C4-2B (cell line): ENCODE measurements around the gene TMEM59L.
A peak's percentile ranks its signal among the peaks of the same experiment; 100 is the strongest.

Experiments
- H3K27ac ChIP-seq: fragments of 450-650 bp; 2 replicates; pipeline ENCODE4 v1.5.1; 2017
- CTCF ChIP-seq: fragments of 450-650 bp; conservative IDR thresholded peaks from 2 replicates; pipeline ENCODE4 v1.5.1; 2017; ENCODE audit warnings: mild to moderate bottlenecking
- ZFX ChIP-seq: fragments of 450-650 bp; IDR thresholded peaks from 2 replicates; pipeline ENCODE4 v1.6.1; 2017

Gene TMEM59L

DNA sequence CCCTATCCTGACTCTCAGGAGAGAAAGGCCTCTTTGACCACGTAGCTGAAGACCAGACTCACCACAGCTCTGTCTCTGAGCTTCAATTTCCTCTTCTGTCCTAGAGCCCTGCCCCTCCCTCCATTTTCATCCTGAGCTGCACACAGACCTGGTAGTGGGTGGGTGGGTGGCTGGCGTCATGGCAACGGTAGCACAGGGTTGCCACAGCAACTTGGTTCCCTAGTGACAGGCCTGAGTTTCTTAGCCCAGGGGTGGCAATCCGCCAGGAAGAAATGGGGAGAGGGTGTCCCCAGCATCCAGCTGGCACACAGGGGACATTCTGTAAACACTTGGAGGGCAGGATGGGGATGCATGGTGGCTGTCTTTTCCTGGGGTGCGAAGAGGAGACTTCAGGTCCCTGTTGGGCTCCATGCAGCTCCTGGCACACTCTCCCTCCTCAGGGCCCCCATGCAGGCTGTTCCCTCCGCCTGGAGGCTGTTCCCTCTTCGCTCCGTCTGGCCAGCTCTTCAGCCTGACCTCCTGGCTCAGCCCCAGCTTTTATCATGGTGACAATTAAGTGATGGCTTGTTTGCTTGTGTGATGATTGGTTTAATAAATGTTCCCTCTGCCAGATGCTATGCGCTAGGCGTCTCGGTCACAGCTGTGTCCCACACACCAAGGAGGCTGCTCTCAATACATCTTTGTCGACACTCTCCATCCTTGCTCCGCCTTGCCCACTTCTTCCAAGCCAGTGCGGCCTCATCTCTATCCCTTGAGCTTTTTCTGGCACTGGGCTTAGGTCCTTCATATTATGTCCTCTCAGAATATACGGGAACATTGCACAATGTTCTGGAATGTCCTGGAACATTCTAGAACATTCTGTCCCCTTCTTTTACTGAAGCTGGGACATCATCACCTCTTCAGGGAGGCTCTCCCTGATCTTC lies 16.8 kb downstream of the TMEM59L start:
- TF ChIP-seq ZFX = no peak
- TF ChIP-seq CTCF = no peak
- H3K27ac ChIP-seq = no peak overlapping the region

GRCh38 chr19:18633321-18633720 lies 20.7 kb downstream of the TMEM59L start:
- H3K27ac ChIP-seq = no peak overlapping the region
- TF ChIP-seq CTCF (no peak), ZFX (no peak)

- TF ChIP-seq CTCF (no peak), ZFX (no peak)
- no peak overlapping the region for H3K27ac ChIP-seq
These were observed 22.1 kb downstream of the TMEM59L start for GRCh38 chr19:18634612-18635297.

- no peak for TF ChIP-seq CTCF
- TF ChIP-seq ZFX = no peak
- peak overlapping the region; percentile 22; the same call in 1 of the 2 replicates for H3K27ac ChIP-seq
These were observed 23.1 kb downstream of the TMEM59L start for GRCh38 chr19:18635831-18636182.

DNA sequence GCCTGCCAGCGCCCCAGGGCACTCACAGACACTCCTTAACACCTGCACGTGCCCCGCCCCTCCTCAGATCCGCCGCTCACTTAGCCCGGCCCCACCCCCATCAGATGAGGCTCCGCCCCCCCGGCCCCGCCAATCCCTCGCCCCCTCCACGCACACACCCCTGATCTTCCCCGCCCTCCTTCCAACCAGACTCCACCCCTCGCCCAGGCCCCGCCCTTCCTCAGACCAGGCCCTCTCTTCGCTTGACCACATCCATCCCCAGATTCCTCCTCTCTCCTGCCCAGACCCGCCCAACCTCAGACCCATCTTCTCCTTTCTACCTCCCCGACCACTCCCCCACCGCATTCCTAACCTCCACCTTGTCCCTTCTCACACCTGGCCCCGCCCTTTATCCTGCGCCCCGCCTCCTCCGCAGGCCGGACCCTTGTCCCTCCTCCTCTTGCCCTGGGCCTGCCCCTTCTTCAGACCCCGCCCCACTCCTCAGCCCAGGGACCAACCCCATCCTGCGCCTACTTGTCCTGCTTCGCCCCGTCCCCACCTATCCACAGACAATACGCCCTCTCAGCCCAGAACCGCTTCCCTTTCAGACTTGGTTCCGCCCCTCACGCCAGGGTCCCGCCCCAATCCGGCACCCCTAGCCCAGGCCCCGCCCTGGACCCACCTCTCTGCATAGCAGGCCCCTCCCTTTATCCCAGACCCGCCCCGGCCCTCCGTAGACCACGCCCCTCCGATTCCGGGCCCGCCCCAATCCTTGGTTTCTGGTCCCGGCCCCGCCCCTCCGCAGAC lies 23.7 kb downstream of the TMEM59L start:
- peak overlapping the region; percentile 85 for H3K27ac ChIP-seq
- TF ChIP-seq CTCF = no peak
- no peak for TF ChIP-seq ZFX

- TF ChIP-seq CTCF = no peak
- TF ChIP-seq ZFX = no peak
- peak within 1 kb of the TSS; percentile 85 for H3K27ac ChIP-seq
These were observed 24.4 kb downstream of the TMEM59L start, which contains the start of gene KLHL26 for GRCh38 chr19:18636969-18637629. KLHL26 (plus strand) TSS chr19:18637028; CDS start chr19:18637055, 27 bp downstream.
